Testis (tissue), 2 donors: ENCODE data around the gene CTBP2.

Experiments used
- POLR2A ChIP-seq: fragments of 450-650 bp; IDR thresholded peaks from one replicate; pipeline ENCODE4 v1.6.1; 2017; ENCODE audit warnings: antibody characterized with exemption, mild to moderate bottlenecking, moderate library complexity
- TF ChIP-seq, protein P1 (sequence below), 3 experiments: fragments of 450-650 bp in 2 of 3; fragments of 200-600 bp in 1 of 3; sonication (generic) in 1 of 3; IDR thresholded peaks; one replicate each; pipeline ENCODE4 v1.5.1; 2016 to 2019; ENCODE audit warnings: antibody characterized with exemption in 3 of 3, mild to moderate bottlenecking in 2 of 3, moderate library complexity in 1 of 3

DNA sequence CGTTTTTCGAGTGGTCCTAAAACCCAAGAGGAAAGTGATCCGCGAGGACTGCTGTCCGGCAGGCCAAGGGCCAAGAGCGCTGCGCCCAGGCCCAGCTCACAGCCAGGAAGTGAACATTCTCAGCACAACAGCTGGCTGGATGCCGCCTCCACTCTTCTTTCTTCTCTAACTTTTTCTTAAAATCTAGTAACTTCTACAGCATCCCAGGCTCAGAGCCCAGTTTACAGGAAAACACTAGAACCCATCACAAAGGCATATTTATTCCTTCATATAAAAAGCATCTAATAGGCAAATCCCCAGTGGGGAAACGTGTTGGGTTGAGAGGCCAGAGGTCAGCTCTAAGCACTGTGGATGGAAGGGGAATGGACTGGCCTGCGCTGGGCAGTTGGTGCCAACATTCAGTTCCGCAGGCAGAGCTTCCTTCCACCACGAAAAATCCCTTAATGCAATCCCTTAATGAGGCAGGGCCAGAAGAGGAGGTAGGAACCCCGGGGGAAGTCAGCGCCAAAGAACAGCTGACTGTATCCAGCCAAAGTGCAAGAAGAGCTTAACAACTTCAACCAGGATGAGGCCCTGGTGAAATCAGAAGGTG lies 143.7 kb downstream of the CTBP2 start:
- TF ChIP-seq, protein P1, sequence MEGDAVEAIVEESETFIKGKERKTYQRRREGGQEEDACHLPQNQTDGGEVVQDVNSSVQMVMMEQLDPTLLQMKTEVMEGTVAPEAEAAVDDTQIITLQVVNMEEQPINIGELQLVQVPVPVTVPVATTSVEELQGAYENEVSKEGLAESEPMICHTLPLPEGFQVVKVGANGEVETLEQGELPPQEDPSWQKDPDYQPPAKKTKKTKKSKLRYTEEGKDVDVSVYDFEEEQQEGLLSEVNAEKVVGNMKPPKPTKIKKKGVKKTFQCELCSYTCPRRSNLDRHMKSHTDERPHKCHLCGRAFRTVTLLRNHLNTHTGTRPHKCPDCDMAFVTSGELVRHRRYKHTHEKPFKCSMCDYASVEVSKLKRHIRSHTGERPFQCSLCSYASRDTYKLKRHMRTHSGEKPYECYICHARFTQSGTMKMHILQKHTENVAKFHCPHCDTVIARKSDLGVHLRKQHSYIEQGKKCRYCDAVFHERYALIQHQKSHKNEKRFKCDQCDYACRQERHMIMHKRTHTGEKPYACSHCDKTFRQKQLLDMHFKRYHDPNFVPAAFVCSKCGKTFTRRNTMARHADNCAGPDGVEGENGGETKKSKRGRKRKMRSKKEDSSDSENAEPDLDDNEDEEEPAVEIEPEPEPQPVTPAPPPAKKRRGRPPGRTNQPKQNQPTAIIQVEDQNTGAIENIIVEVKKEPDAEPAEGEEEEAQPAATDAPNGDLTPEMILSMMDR (IDR thresholded peaks at IDR 0.05): no peak
- no peak for TF ChIP-seq POLR2A
